Measurements from ENCODE around the gene FCN2. TPM values are rescaled to one million over a fixed set of nuclear protein-coding genes. Genes with fewer than 3 reads are reported as not detected.

Gene FCN2
- total and polyA plus RNA-seq, 2 of the 4 experiments (the other 2 are of a cell fraction): not detected

DNA sequence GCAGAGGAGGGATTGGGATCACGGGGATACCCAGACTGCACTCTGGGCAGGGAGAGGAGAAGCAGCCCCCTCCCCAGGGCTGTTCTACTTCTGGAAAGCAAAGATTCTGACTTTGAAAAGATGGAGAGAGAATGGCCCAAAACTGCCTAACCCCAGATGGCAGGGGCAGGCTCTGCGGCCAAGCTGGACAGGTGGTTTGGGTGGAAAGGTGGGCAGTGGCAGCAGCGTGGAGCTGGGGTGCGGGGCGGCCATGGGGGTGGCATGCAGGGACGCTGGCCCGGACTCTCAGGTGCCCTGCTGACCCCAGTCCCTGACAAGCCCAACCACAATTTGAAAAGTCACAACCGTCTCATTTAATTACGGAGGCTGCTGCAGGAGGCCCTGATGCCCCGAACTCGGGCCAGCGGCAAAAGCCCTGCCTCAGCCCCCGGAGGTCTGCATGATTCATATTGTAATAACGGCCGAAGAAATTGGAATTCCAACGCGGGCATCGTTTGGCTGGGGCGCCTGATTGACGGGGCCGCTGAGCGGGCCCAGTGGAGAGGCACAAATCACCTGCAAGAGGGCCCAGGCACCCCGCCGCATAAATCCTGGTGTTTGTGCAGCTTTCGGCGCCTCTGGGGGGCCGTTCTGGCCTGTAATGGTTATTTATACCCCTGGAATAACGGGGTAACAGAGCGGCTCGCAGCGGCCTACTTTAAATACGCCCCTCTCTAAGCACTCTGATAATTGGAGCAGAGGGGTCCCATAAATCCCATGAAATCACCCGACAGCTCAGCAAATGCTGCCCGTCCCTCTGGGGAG is 41.8 kb upstream of the FCN2 start:
- no peak overlapping the region for H2AK9ac ChIP-seq (replicated peaks; ENCODE audit: low read depth, low read length, poor library complexity)
- H3K14ac ChIP-seq (replicated peaks; ENCODE audit: low read depth, low read length): no peak overlapping the region
- H2BK5ac ChIP-seq (ENCODE audit: low read depth, low read length, poor library complexity, severe bottlenecking): no peak overlapping the region
- H2BK20ac ChIP-seq (ENCODE audit: low read depth, low read length): no peak overlapping the region
- H3K36me3 ChIP-seq (ENCODE audit: control insufficient read depth, insufficient read depth, low read length): peaks cover 96% of the 10 kb centered on the region
- TF ChIP-seq NFE2L2 (IDR thresholded peaks at IDR 0.05; ENCODE audit: low read depth, low read length) (no peak), CHD1 (IDR thresholded peaks at IDR 0.05; ENCODE audit: low read depth, low read length) (no peak), RCOR1 (IDR thresholded peaks at IDR 0.05; ENCODE audit: insufficient replicate concordance, low read length) (no peak), CEBPB (IDR thresholded peaks at IDR 0.05; ENCODE audit: low read depth, low read length) (no peak), MAFK (IDR thresholded peaks at IDR 0.05; ENCODE audit: low read depth, low read length) (no peak), SMC3 (IDR thresholded peaks at IDR 0.05; ENCODE audit: low read depth, low read length) (no peak)
- TF ChIP-seq, protein P1, sequence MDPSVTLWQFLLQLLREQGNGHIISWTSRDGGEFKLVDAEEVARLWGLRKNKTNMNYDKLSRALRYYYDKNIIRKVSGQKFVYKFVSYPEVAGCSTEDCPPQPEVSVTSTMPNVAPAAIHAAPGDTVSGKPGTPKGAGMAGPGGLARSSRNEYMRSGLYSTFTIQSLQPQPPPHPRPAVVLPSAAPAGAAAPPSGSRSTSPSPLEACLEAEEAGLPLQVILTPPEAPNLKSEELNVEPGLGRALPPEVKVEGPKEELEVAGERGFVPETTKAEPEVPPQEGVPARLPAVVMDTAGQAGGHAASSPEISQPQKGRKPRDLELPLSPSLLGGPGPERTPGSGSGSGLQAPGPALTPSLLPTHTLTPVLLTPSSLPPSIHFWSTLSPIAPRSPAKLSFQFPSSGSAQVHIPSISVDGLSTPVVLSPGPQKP (IDR thresholded peaks at IDR 0.05; ENCODE audit: borderline replicate concordance, low read depth, low read length): no peak
- no peaks in the 10 kb centered on the region for H3K27me3 ChIP-seq (ENCODE audit: control insufficient read depth, insufficient read depth, low read length)
- H3K79me1 ChIP-seq (ENCODE audit: low read depth in 1 of 2, low read length in 2 of 2): peaks cover 2 to 11% of the 10 kb centered on the region in 2 experiments; a peak in 3 of 4 replicates
- no peak overlapping the region for H3K23ac ChIP-seq (ENCODE audit: low read depth, low read length)
- 0 out of 2 replicates have a peak, but pooled peaks cover 3% of the 10 kb centered on the region for H3K9me1 ChIP-seq (ENCODE audit: insufficient read depth, low read length)
- CTCF ChIA-PET: no interaction called here
- H4K5ac ChIP-seq (ENCODE audit: low read depth, low read length): no peak overlapping the region
- no peak overlapping the region for H2BK15ac ChIP-seq (ENCODE audit: low read depth, low read length)
- H3K4ac ChIP-seq (ENCODE audit: low read depth, low read length): no peak overlapping the region
- no peak overlapping the region for H3K18ac ChIP-seq (ENCODE audit: low read depth, low read length)
- 86% methylated on average over 16 of the region's 34 CpGs; no CpG with 5 or more reads in 1 of the 2 experiments for WGBS, 2 experiments (ENCODE audit: extremely low coverage in 2 of 2, insufficient read length in 1 of 2)
- H3K9me3 ChIP-seq (ENCODE audit: control insufficient read depth, insufficient read depth, low read length): no peaks in the 10 kb centered on the region
- dilution Hi-C loops (cut with HindIII; ENCODE audit: low sequenced_read_pairs, unreplicated experiment): no loop called here
- no peak overlapping the region for H3K4me2 ChIP-seq (ENCODE audit: low read depth, low read length)
- POLR2A ChIA-PET (ENCODE audit: unreplicated experiment): no interaction called here
- DNase-seq: no peak
- no peak overlapping the region for H2AFZ ChIP-seq (replicated peaks; ENCODE audit: low read length, poor library complexity)
- no peak overlapping the region for H4K91ac ChIP-seq (ENCODE audit: insufficient read depth, low read depth, low read length)
- no peak overlapping the region for H4K8ac ChIP-seq (ENCODE audit: low read depth in 2 of 2, low read length in 2 of 2)
- intact Hi-C loops (cut with micrococcal nuclease): no loop called here
- BruUV-seq (replicated peaks): no TSS peak
- H2BK120ac ChIP-seq (ENCODE audit: low read depth, low read length): no peak overlapping the region
- no peak overlapping the region for H2AK5ac ChIP-seq (ENCODE audit: low read depth, low read length)
- H4K20me1 ChIP-seq (ENCODE audit: insufficient read depth, low read length): peaks cover 45% of the 10 kb centered on the region
- no peak overlapping the region for H3K27ac ChIP-seq (ENCODE audit: insufficient read depth, low read length)
- no peak for ATAC-seq (ENCODE audit: low read depth)
- H3K56ac ChIP-seq (ENCODE audit: extremely low read depth, insufficient read depth, low read length): no peak overlapping the region
- in situ Hi-C loops (cut with MboI; ENCODE audit: low sequenced_read_pairs): no loop called here
- H3K4me3 ChIP-seq (ENCODE audit: insufficient read depth, low read depth, low read length): no peak overlapping the region
- no peak overlapping the region for H3K9ac ChIP-seq (ENCODE audit: low read depth, low read length)
- no peaks in the 10 kb centered on the region for H3K4me1 ChIP-seq (ENCODE audit: control insufficient read depth, insufficient read depth, low read length)

All from IMR-90 (cell line).